Measurements from ENCODE around the gene LSR. TPM values are rescaled to one million over a fixed set of nuclear protein-coding genes. Genes with fewer than 3 reads are reported as not detected.

LSR gene
- polyA plus RNA-seq, 1 donor (not counting 4 experiments of a cell fraction or from before 2014, with no cell fraction given): 51.3 TPM

DNA sequence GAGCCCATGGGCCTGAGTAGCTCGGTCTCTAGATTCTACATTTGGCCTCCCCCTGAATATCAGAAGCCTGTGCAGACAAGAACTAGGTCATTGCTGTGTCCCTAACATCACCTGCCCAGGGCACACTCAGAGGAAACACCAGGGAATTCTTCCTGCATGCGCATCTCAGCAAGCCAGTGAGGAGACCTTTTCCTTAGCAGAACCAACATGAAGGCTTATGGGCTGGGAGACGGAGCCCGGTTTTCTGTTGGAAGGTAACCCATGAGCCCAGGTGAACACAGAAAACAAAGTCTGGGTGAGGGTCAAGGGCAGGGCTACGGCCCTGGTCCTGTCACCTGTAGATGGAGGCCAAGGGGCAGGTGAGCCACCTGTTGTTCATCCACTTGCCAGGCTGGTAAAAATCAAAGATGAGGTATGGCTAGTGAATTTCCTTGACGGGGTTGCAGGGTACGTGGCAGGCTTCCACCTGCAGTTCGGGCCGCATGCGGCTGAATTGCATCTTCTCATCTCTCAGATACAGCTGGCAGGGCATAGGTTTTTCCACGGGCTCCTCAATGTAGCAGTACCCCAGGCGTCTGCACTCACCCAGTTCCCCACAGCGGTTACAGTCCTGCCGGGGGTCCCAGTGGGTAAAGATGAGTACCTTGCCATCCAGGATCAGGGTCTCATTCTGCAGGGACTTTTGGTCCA, 16.7 kb upstream of the LSR start:
- FAIRE-seq (no peak), DNase-seq (ENCODE audit: low read depth, low spot score) (no peak)
- TF ChIP-seq, protein P1, sequence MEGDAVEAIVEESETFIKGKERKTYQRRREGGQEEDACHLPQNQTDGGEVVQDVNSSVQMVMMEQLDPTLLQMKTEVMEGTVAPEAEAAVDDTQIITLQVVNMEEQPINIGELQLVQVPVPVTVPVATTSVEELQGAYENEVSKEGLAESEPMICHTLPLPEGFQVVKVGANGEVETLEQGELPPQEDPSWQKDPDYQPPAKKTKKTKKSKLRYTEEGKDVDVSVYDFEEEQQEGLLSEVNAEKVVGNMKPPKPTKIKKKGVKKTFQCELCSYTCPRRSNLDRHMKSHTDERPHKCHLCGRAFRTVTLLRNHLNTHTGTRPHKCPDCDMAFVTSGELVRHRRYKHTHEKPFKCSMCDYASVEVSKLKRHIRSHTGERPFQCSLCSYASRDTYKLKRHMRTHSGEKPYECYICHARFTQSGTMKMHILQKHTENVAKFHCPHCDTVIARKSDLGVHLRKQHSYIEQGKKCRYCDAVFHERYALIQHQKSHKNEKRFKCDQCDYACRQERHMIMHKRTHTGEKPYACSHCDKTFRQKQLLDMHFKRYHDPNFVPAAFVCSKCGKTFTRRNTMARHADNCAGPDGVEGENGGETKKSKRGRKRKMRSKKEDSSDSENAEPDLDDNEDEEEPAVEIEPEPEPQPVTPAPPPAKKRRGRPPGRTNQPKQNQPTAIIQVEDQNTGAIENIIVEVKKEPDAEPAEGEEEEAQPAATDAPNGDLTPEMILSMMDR (optimal IDR thresholded peaks at IDR 0.05 in 1 of 3, IDR thresholded peaks at IDR 0.05 in 1 of 3, conservative IDR thresholded peaks at IDR 0.05 in 1 of 3; ENCODE audit: extremely low read depth in 1 of 3, insufficient read depth in 2 of 3, low read length in 3 of 3): no peak
- TF ChIP-seq EZH2 (IDR thresholded peaks at IDR 0.05; ENCODE audit: low read length): no peak
- no peak overlapping the region for H3K27ac ChIP-seq (ENCODE audit: control insufficient read depth, insufficient read depth, low read length)
- H3K9me1 ChIP-seq (ENCODE audit: control insufficient read depth, extremely low read depth, insufficient read depth, low read length): no peaks in the 10 kb centered on the region
- no peaks in the 10 kb centered on the region for H3K4me1 ChIP-seq (ENCODE audit: control insufficient read depth, extremely low read depth, insufficient read depth, low read length)
- no peak overlapping the region for H3K9ac ChIP-seq (ENCODE audit: control insufficient read depth, extremely low read depth, insufficient read depth, low read length)
- no peak overlapping the region for H3K4me3 ChIP-seq (ENCODE audit: control insufficient read depth in 2 of 3, extremely low read depth in 1 of 3, insufficient read depth in 2 of 3, low read depth in 1 of 3, low read length in 3 of 3)
- no peaks in the 10 kb centered on the region for H3K36me3 ChIP-seq (ENCODE audit: control insufficient read depth in 2 of 2, extremely low read depth in 1 of 2, insufficient read depth in 2 of 2, low read length in 2 of 2)
- dilution Hi-C loops (cut with MboI; ENCODE audit: extremely low pct_ligation_motif_present, low sequenced_read_pairs): no loop called here
- H3K9me3 ChIP-seq (ENCODE audit: control insufficient read depth, low read depth, low read length): no peaks in the 10 kb centered on the region
- no peak overlapping the region for H2AFZ ChIP-seq (ENCODE audit: control insufficient read depth, low read length)
- no peaks in the 10 kb centered on the region for H4K20me1 ChIP-seq (ENCODE audit: control insufficient read depth, extremely low read depth, insufficient read depth, low read length)
- no peaks in the 10 kb centered on the region for H3K79me2 ChIP-seq (ENCODE audit: control insufficient read depth, insufficient read depth, low read length)
- no peak overlapping the region for H3K4me2 ChIP-seq (ENCODE audit: control insufficient read depth, extremely low read depth, insufficient read depth, low read depth, low read length)
- H3K27me3 ChIP-seq (ENCODE audit: control insufficient read depth, extremely low read depth, insufficient read depth, low read length): no peaks in the 10 kb centered on the region

DNA sequence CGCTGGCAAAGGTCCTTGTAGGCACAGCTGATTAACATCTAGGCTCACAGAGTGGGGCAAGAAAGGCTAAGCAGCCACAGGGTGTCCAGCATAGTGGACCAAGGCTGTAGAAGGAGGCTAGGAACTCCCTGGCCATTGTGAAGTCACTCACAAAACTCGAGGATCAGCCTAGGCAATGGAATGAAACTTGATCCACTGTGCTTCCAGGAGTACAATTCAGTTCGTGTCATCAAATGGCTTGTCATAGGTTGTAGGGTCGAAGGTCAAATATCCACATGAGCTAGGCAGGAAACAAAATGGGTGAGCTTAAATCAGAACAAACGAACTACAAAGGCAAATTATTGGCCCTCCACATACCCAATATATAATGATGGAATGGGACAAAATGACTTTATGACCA, 15.9 kb upstream of the LSR start:
- Histone ChIP-seq H4K20me1 (ENCODE audit: control insufficient read depth, extremely low read depth, insufficient read depth, low read length) (no peaks in the 10 kb centered on the region), H3K36me3 (ENCODE audit: control insufficient read depth in 2 of 2, extremely low read depth in 1 of 2, insufficient read depth in 2 of 2, low read length in 2 of 2) (no peaks in the 10 kb centered on the region), H3K4me1 (ENCODE audit: control insufficient read depth, extremely low read depth, insufficient read depth, low read length) (no peaks in the 10 kb centered on the region), H2AFZ (ENCODE audit: control insufficient read depth, low read length) (no peak overlapping the region), H3K4me3 (ENCODE audit: control insufficient read depth in 2 of 3, extremely low read depth in 1 of 3, insufficient read depth in 2 of 3, low read depth in 1 of 3, low read length in 3 of 3) (no peak overlapping the region), H3K9me1 (ENCODE audit: control insufficient read depth, extremely low read depth, insufficient read depth, low read length) (no peaks in the 10 kb centered on the region), H3K79me2 (ENCODE audit: control insufficient read depth, insufficient read depth, low read length) (no peaks in the 10 kb centered on the region), H3K9me3 (ENCODE audit: control insufficient read depth, low read depth, low read length) (no peaks in the 10 kb centered on the region), H3K9ac (ENCODE audit: control insufficient read depth, extremely low read depth, insufficient read depth, low read length) (no peak overlapping the region), H3K4me2 (ENCODE audit: control insufficient read depth, extremely low read depth, insufficient read depth, low read depth, low read length) (no peak overlapping the region), H3K27ac (ENCODE audit: control insufficient read depth, insufficient read depth, low read length) (no peak overlapping the region), H3K27me3 (ENCODE audit: control insufficient read depth, extremely low read depth, insufficient read depth, low read length) (no peaks in the 10 kb centered on the region)
- FAIRE-seq: no peak
- dilution Hi-C loops (cut with MboI; ENCODE audit: extremely low pct_ligation_motif_present, low sequenced_read_pairs): no loop called here
- no peak for DNase-seq (ENCODE audit: low read depth, low spot score)
- TF ChIP-seq, protein P1 (optimal IDR thresholded peaks at IDR 0.05 in 1 of 3, IDR thresholded peaks at IDR 0.05 in 1 of 3, conservative IDR thresholded peaks at IDR 0.05 in 1 of 3; ENCODE audit: extremely low read depth in 1 of 3, insufficient read depth in 2 of 3, low read length in 3 of 3): no peak
- no peak for TF ChIP-seq EZH2 (IDR thresholded peaks at IDR 0.05; ENCODE audit: low read length)
